H1 (cell line): ENCODE results near the gene FAM131A. TPM values are rescaled to one million over a fixed set of nuclear protein-coding genes. Genes with fewer than 3 reads are reported as not detected.

Experiments
- CTCF ChIA-PET: fragments of 300-600 bp; sonication (Branson Sonifier 250); formaldehyde crosslinking; loops from one replicate; lab custom pipeline; 2021; ENCODE audit not compliant: partially characterized antibody; lab: Charles Lee
- POLR2A ChIA-PET: fragments of 300-600 bp; sonication (Branson Sonifier 250); formaldehyde crosslinking; loops from one replicate; lab custom pipeline; 2021; ENCODE audit warnings: inconsistent platforms; ENCODE audit not compliant: partially characterized antibody; lab: Charles Lee
- DNase-seq, 2 experiments: peaks; one replicate each; pipeline versions ENCODE4 v3.0.0 to v3.0.0-alpha.2; 2010 to 2022; ENCODE audit warnings: low spot score in 2 of 2, low read depth in 1 of 2, mixed read lengths in 1 of 2
- FAIRE-seq: peaks from 2 replicates; lab custom pipeline; 2011; peaks lifted over from hg19 to GRCh38; lab: Jason Lieb, UNC
- H2AFZ ChIP-seq: 2 replicates; pipeline ENCODE4 v1.8.1; 2012; ENCODE audit warnings: low read length, inconsistent platforms
- H2AK5ac ChIP-seq: 2 replicates; pipeline ENCODE4 v1.6.1; 2013; ENCODE audit warnings: low read depth, low read length
- H2BK120ac ChIP-seq: replicated peaks from 2 replicates; pipeline ENCODE3; 2013; ENCODE audit warnings: low read depth, low read length, inconsistent platforms
- H2BK12ac ChIP-seq: 2 replicates; pipeline ENCODE4 v1.6.1; 2013; ENCODE audit warnings: low read depth, low read length
- H2BK15ac ChIP-seq: 2 replicates; pipeline ENCODE4 v1.6.1; 2013; ENCODE audit warnings: low read length
- H2BK20ac ChIP-seq: 2 replicates; pipeline ENCODE4 v1.6.1; 2013; ENCODE audit warnings: low read length
- H2BK5ac ChIP-seq: 2 replicates; pipeline ENCODE4 v1.6.1; 2013; ENCODE audit warnings: low read depth, low read length
- H3K14ac ChIP-seq: 2 replicates; pipeline ENCODE4 v1.6.1; 2013; ENCODE audit warnings: inconsistent platforms; ENCODE audit not compliant: insufficient read length
- H3K18ac ChIP-seq: 2 replicates; pipeline ENCODE4 v1.6.1; 2013; ENCODE audit warnings: low read length; ENCODE audit errors: extremely low read depth
- H3K23ac ChIP-seq: 2 replicates; pipeline ENCODE4 v1.6.1; 2013; ENCODE audit warnings: inconsistent platforms; ENCODE audit not compliant: insufficient read length
- H3K23me2 ChIP-seq: 2 replicates; pipeline ENCODE4 v1.6.1; 2013; ENCODE audit warnings: low read depth, low read length
- H3K27ac ChIP-seq: 2 replicates; pipeline ENCODE4 v1.6.1; 2011; ENCODE audit warnings: low read depth, low read length, inconsistent platforms
- H3K27me3 ChIP-seq, 4 experiments: replicated peaks in 1 of 4; 1 replicate in 1 of 4; 2 replicates in 3 of 4; pipeline versions ENCODE4 v1.6.1 to v1.8.1; 2011 to 2013; ENCODE audit warnings: low read length in 3 of 4, mild to moderate bottlenecking in 3 of 4, inconsistent platforms in 2 of 4, mixed read lengths in 2 of 4, moderate library complexity in 1 of 4; ENCODE audit not compliant: control insufficient read depth in 3 of 4, insufficient read depth in 3 of 4; ENCODE audit errors: extremely low read depth in 1 of 4
- H3K36me3 ChIP-seq, 4 experiments: 2 replicates each; pipeline versions ENCODE4 v1.6.1 to v1.8.1; 2011 to 2013; ENCODE audit warnings: mild to moderate bottlenecking in 4 of 4, low read length in 3 of 4, moderate library complexity in 2 of 4, control low read depth in 1 of 4, inconsistent platforms in 1 of 4; ENCODE audit not compliant: insufficient read depth in 4 of 4, control insufficient read depth in 2 of 4
- H3K4ac ChIP-seq: replicated peaks from 2 replicates; pipeline ENCODE3; 2013; ENCODE audit warnings: low read length, low read depth, mixed read lengths, inconsistent platforms; ENCODE audit not compliant: insufficient read length
- H3K4me1 ChIP-seq, 4 experiments: replicated peaks in 1 of 4; 1 replicate in 1 of 4; 2 replicates in 3 of 4; pipeline versions ENCODE4 v1.6.1 to v1.8.1; 2011 to 2013; ENCODE audit warnings: low read length in 3 of 4, inconsistent platforms in 2 of 4, mixed read lengths in 1 of 4; ENCODE audit not compliant: insufficient read depth in 4 of 4, control insufficient read depth in 3 of 4
- H3K4me2 ChIP-seq, 2 experiments: 2 replicates each; pipeline versions ENCODE4 v1.6.1 to v1.8.1; 2011 to 2013; ENCODE audit warnings: low read depth in 2 of 2, low read length in 2 of 2, control low read depth in 1 of 2, inconsistent platforms in 1 of 2, mild to moderate bottlenecking in 1 of 2; ENCODE audit not compliant: insufficient read depth in 1 of 2
- H3K4me3 ChIP-seq, 4 experiments: fragments of 200-600, 300-600 bp in 1 of 4; sonication (generic), shearing (Covaris generic), sonication (Bioruptor Twin) in 1 of 4; 2 replicates each; pipeline versions ENCODE4 v1.5.1 to v1.8.1; 2011 to 2016; ENCODE audit warnings: low read length in 4 of 4, low read depth in 3 of 4, control low read depth in 2 of 4, inconsistent platforms in 2 of 4, mild to moderate bottlenecking in 2 of 4, mixed read lengths in 1 of 4, moderate library complexity in 1 of 4; ENCODE audit not compliant: insufficient read depth in 2 of 4; ENCODE audit errors: extremely low read depth in 1 of 4
- H3K56ac ChIP-seq: replicated peaks from 2 replicates; pipeline ENCODE3; 2013; ENCODE audit warnings: low read depth, mild to moderate bottlenecking, mixed read lengths, low read length, inconsistent platforms; ENCODE audit not compliant: insufficient read length
- H3K79me1 ChIP-seq: 2 replicates; pipeline ENCODE4 v1.6.1; 2013; ENCODE audit warnings: low read depth, low read length, control low read depth
- H3K79me2 ChIP-seq, 2 experiments: 2 replicates each; pipeline versions ENCODE4 v1.6.1 to v1.8.1; 2012 to 2013; ENCODE audit warnings: low read length in 2 of 2, mild to moderate bottlenecking in 2 of 2, inconsistent platforms in 1 of 2; ENCODE audit not compliant: insufficient read depth in 2 of 2, control insufficient read depth in 1 of 2
- H3K9ac ChIP-seq, 4 experiments: replicated peaks in 1 of 4; 1 replicate in 1 of 4; 2 replicates in 3 of 4; pipeline versions ENCODE4 v1.6.1 to v1.8.1; 2011 to 2013; ENCODE audit warnings: low read depth in 3 of 4, low read length in 3 of 4, control low read depth in 2 of 4, mild to moderate bottlenecking in 2 of 4, moderate library complexity in 2 of 4, inconsistent platforms in 1 of 4; ENCODE audit errors: extremely low read depth in 1 of 4
- H3K9me3 ChIP-seq, 2 experiments: 2 replicates each; pipeline versions ENCODE4 v1.6.1 to v1.8.1; 2012 to 2013; ENCODE audit warnings: mild to moderate bottlenecking in 2 of 2, moderate library complexity in 2 of 2, control low read depth in 1 of 2, inconsistent platforms in 1 of 2, low read depth in 1 of 2, low read length in 1 of 2, mixed read lengths in 1 of 2; ENCODE audit not compliant: insufficient read depth in 2 of 2
- H4K20me1 ChIP-seq, 2 experiments: replicated peaks in 1 of 2; 2 replicates each; pipeline versions ENCODE3 to v1.8.1; 2011 to 2013; ENCODE audit warnings: inconsistent platforms in 2 of 2, low read length in 2 of 2, mild to moderate bottlenecking in 1 of 2; ENCODE audit not compliant: insufficient read depth in 2 of 2, control insufficient read depth in 1 of 2
- H4K5ac ChIP-seq: 2 replicates; pipeline ENCODE4 v1.6.1; 2013; ENCODE audit warnings: low read length, low read depth, mixed read lengths, inconsistent platforms; ENCODE audit not compliant: insufficient read length
- H4K8ac ChIP-seq: 2 replicates; pipeline ENCODE4 v1.8.0; 2013; ENCODE audit warnings: mild to moderate bottlenecking, moderate library complexity, low read length, inconsistent platforms; ENCODE audit not compliant: insufficient read depth; ENCODE audit errors: extremely low read depth
- H4K91ac ChIP-seq: replicated peaks from 2 replicates; pipeline ENCODE3; 2013; ENCODE audit warnings: low read length, mixed read lengths, inconsistent platforms; ENCODE audit not compliant: insufficient read length
- FOSL1 ChIP-seq: IDR thresholded peaks from 2 replicates; pipeline ENCODE4 v1.6.1; 2011; ENCODE audit warnings: mild to moderate bottlenecking, low read depth, low read length, moderate library complexity; ENCODE audit not compliant: insufficient read depth
- GTF2F1 ChIP-seq: IDR thresholded peaks from 2 replicates; pipeline ENCODE4 v1.6.1; 2012; ENCODE audit warnings: low read depth, low read length, improper control_type of control experiment, borderline replicate concordance
- JUN ChIP-seq: IDR thresholded peaks from 2 replicates; pipeline ENCODE4 v1.6.1; 2011; ENCODE audit warnings: low read depth, mild to moderate bottlenecking, improper control_type of control experiment, low read length
- KDM4A ChIP-seq: IDR thresholded peaks from one replicate; pipeline ENCODE4 v1.7.1; 2012; ENCODE audit warnings: low read depth, mild to moderate bottlenecking, moderate library complexity, low read length, inconsistent platforms; ENCODE audit not compliant: severe bottlenecking
- POU5F1 ChIP-seq: IDR thresholded peaks from 2 replicates; pipeline ENCODE4 v1.6.1; 2011; ENCODE audit warnings: low read depth, mild to moderate bottlenecking, low read length, moderate library complexity
- RAD21 ChIP-seq, 2 experiments: IDR thresholded peaks in 1 of 2; conservative IDR thresholded peaks in 1 of 2; 2 replicates each; pipeline ENCODE4 v1.6.1; 2011; ENCODE audit warnings: low read depth in 2 of 2, low read length in 2 of 2, improper control_type of control experiment in 1 of 2, inconsistent platforms in 1 of 2, mild to moderate bottlenecking in 1 of 2, moderate library complexity in 1 of 2
- WGBS, 2 experiments: shearing (Covaris generic) in 1 of 2; methylation state at CpG; one replicate each; pipeline versions ENCODE4 v1.1.6 to v1.1.7; 2013 to 2015; ENCODE audit warnings: low lambda C conversion rate in 2 of 2, mixed read lengths in 2 of 2, inconsistent platforms in 1 of 2, low coverage in 1 of 2, missing lambda C conversion rate in 1 of 2; ENCODE audit not compliant: insufficient replicate concordance in 2 of 2, insufficient coverage in 1 of 2, insufficient read length in 1 of 2; ENCODE audit errors: extremely low coverage in 1 of 2, missing lambda C conversion rate in 1 of 2; 5-methylcytosine and 5-hydroxymethylcytosine counted together
- polyA plus RNA-seq, 7 experiments: library from polyadenylated mRNA; depleted of rRNA in 3 of 7; stranded (reverse) in 5 of 7; unstranded in 2 of 7; fragments of >200 nt in 5 of 7; fragments of 200-250 nt in 2 of 7; gene quantifications; 1 replicate in 5 of 7; 2 replicates in 1 of 7; 4 replicates in 1 of 7; pipeline versions ENCODE4 v1.2.1 to v1.2.3, GENCODE V29; 2011 to 2013; ENCODE audit warnings: missing spikeins in 2 of 7, mixed read lengths in 2 of 7
- total RNA-seq: library from RNA; stranded (reverse); fragmentation: NEBNext Ultra II Directional; extraction: Animal tissue kit (Norgen Biotek cat#: 25700); gene quantifications from 2 replicates; pipeline ENCODE4 v1.2.1, GENCODE V29; 2021

The FAM131A gene
- total and polyA plus RNA-seq, 2 of the 8 experiments (the other 6 are each of a cell fraction or from before 2014, with no cell fraction given): 16.0 to 21.9 TPM

- Histone ChIP-seq H3K4me3 (no peak overlapping the region), H4K91ac (no peak overlapping the region), H3K9me3 (no peaks in the 10 kb centered on the region), H2BK15ac (no peak overlapping the region), H4K20me1 (peaks cover 0 to 6% of the 10 kb centered on the region in 2 experiments), H4K8ac (no peak overlapping the region), H2BK120ac (no peak overlapping the region), H4K5ac (no peak overlapping the region), H2AFZ (no peak overlapping the region), H2BK12ac (no peak overlapping the region), H3K4me2 (no peak overlapping the region), H3K56ac (no peak overlapping the region), H2BK20ac (no peak overlapping the region), H3K27ac (no peak overlapping the region), H3K4me1 (peaks cover 0 to 7% (median 2%) of the 10 kb centered on the region in 4 experiments; a peak in 4 of 7 replicates), H3K18ac (no peak overlapping the region), H3K79me1 (peaks cover 8% of the 10 kb centered on the region; the same call in 1 of the 2 replicates), H3K36me3 (peaks cover 5 to 15% (median 11%) of the 10 kb centered on the region in 4 experiments), H3K9ac (no peak overlapping the region), H2BK5ac (no peak overlapping the region), H2AK5ac (no peak overlapping the region), H3K14ac (no peak overlapping the region), H3K4ac (no peak overlapping the region), H3K23ac (no peak overlapping the region), H3K79me2 (peaks cover 8 to 17% of the 10 kb centered on the region in 2 experiments), H3K27me3 (no peaks in the 10 kb centered on the region), H3K23me2 (peaks cover 10% of the 10 kb centered on the region)
- ChIA-PET CTCF (interaction anchor here (0.6 to 8.3 kb wide), 2 partner anchors 70 to 451 kb away, joined by 3 to 52 read pairs; partner anchors contain the start of gene VWA5B2), POLR2A (interaction anchor here (1.5 kb wide), 1 partner anchor 66 kb away, joined by 3 read pairs; no protein-coding TSS in a partner anchor)
- FAIRE-seq (no peak), DNase-seq (no peak)
- 88% methylated on average over 6 of the region's 7 CpGs; no CpG with 5 or more reads in 1 of the 2 experiments for whole genome bisulfite sequencing, 2 experiments
- TF ChIP-seq JUN (no peak), KDM4A (no peak), GTF2F1 (no peak), FOSL1 (no peak), RAD21 (IDR thresholded peaks at IDR 0.05 in 1 of 2, conservative IDR thresholded peaks at IDR 0.05 in 1 of 2; ENCODE audit: low read depth in 2 of 2, low read length in 2 of 2) (no peak), POU5F1 (no peak)
These were observed 40.8 kb upstream of the FAM131A start for GRCh38 chr3:184296616-184297015.
